Liver (tissue), 9 donors: ENCODE measurements around the gene GOLGA6L9. TPM values are rescaled to one million over a fixed set of nuclear protein-coding genes. Genes with fewer than 3 reads are reported as not detected.
"Not testable (repeated sequence)": the region's sequence is repeated elsewhere in the genome, so short reads cannot be mapped to it uniquely, and the experiment has no call there.

Experiments
- DNase-seq: peaks from one replicate; pipeline ENCODE4 v3.0.0-alpha.2; 2017; ENCODE audit warnings: low spot score
- H3K27ac ChIP-seq, 2 donors: one replicate each; pipeline ENCODE4 v1.7.0; 2013; ENCODE audit warnings: inconsistent platforms in 2 of 2, low read length in 2 of 2, control low read depth in 1 of 2, low read depth in 1 of 2, mild to moderate bottlenecking in 1 of 2
- H3K27me3 ChIP-seq, 4 donors: one replicate each; pipeline versions ENCODE4 v1.6.1 to v1.7.0; 2013; ENCODE audit warnings: low read length in 3 of 4, inconsistent platforms in 1 of 4, mild to moderate bottlenecking in 1 of 4, moderate library complexity in 1 of 4; ENCODE audit not compliant: control insufficient read depth in 4 of 4, insufficient read depth in 4 of 4
- H3K36me3 ChIP-seq, 4 donors: one replicate each; pipeline versions ENCODE4 v1.6.1 to v1.7.0; 2013; ENCODE audit warnings: low read length in 3 of 4, mild to moderate bottlenecking in 3 of 4, low read depth in 1 of 4, moderate library complexity in 1 of 4; ENCODE audit not compliant: control insufficient read depth in 4 of 4, insufficient read depth in 3 of 4
- H3K4me1 ChIP-seq, 4 donors: one replicate each; pipeline versions ENCODE4 v1.6.1 to v1.7.0; 2013; ENCODE audit warnings: low read length in 3 of 4, mild to moderate bottlenecking in 3 of 4, moderate library complexity in 1 of 4; ENCODE audit not compliant: control insufficient read depth in 4 of 4, insufficient read depth in 4 of 4
- H3K4me3 ChIP-seq, 3 donors: one replicate each; pipeline versions ENCODE4 v1.6.1 to v1.7.0; 2013; ENCODE audit warnings: low read length in 3 of 3, control low read depth in 1 of 3, low read depth in 1 of 3, mild to moderate bottlenecking in 1 of 3
- H3K9ac ChIP-seq, 2 donors: one replicate each; pipeline ENCODE4 v1.7.0; 2013; ENCODE audit warnings: low read length in 2 of 2, mild to moderate bottlenecking in 2 of 2, moderate library complexity in 2 of 2, control low read depth in 1 of 2, low read depth in 1 of 2
- H3K9me3 ChIP-seq, 4 donors: one replicate each; pipeline versions ENCODE4 v1.6.1 to v1.7.0; 2013; ENCODE audit warnings: low read length in 3 of 4; ENCODE audit not compliant: control insufficient read depth in 4 of 4
- CTCF ChIP-seq: fragments of 150-350 bp; IDR thresholded peaks from 2 replicates; pipeline ENCODE4 v1.5.1; 2017; ENCODE audit warnings: improper control_type of control experiment, low read depth, low read length; ENCODE audit not compliant: missing input control
- HNF4A ChIP-seq, 2 donors: conservative IDR thresholded peaks; 2 replicates each; pipeline ENCODE4 v1.6.1; 2016; ENCODE audit warnings: antibody characterized with exemption in 2 of 2, mild to moderate bottlenecking in 2 of 2
- RXRA ChIP-seq, 2 donors: IDR thresholded peaks; 2 replicates each; pipeline ENCODE4 v1.6.1; 2017 to 2018; ENCODE audit warnings: antibody characterized with exemption in 2 of 2, mild to moderate bottlenecking in 1 of 2
- SP1 ChIP-seq: IDR thresholded peaks from 2 replicates; pipeline ENCODE4 v1.6.1; 2018; ENCODE audit warnings: antibody characterized with exemption, mild to moderate bottlenecking
- YY1 ChIP-seq: IDR thresholded peaks from 2 replicates; pipeline ENCODE4 v1.6.1; 2016; ENCODE audit warnings: antibody characterized with exemption, mild to moderate bottlenecking
- WGBS: extraction: QIAGEN DNeasy Blood & Tissue Kit; methylation state at CpG from one replicate; pipeline ENCODE4 v1.1.7; 2013; 5-methylcytosine and 5-hydroxymethylcytosine counted together
- polyA plus RNA-seq, 2 donors: library from polyadenylated mRNA; stranded (reverse) in 1 of 2; unstranded in 1 of 2; fragments of 200-250 nt in 1 of 2; fragments of >200 nt in 1 of 2; fragmentation: Nextera tagmentation in 1 of 2; extraction: Ambion mirVana in 1 of 2; gene quantifications; one replicate each; pipeline versions ENCODE4 v1.2.1 to v1.2.3, GENCODE V29; 2013 to 2015
- total RNA-seq, 2 donors: library from RNA; depleted of rRNA; stranded (reverse); fragments of >200 nt; gene quantifications; one replicate each; pipeline ENCODE4 v1.2.3, GENCODE V29; 2014
- donor health status: healthy.
- donor health status: healthy.
- donor health status: healthy.
- donor health status: healthy.
- donor health status: healthy.

GOLGA6L9 gene
- total and polyA plus RNA-seq, 4 donors = 0.51 to 1.3 (median 0.94) TPM

DNA sequence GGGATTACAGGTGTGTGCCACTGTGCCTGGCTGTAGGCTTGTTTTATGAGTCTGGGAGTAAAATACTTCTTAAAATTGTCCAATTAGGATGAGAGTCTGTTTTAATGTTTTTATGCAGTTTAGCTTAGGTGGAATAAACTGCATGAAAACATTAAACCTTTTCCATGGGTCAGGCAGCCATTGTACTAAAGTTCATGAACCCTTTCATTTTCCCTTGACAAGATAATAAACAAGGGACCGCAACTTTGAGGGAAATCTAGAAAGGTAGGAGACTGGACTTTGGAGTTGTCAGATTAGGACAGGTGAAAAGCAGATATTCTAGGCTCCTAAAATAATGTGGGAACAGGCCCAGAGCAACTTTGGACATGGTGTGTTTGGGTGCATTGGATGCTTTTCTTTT is 27.3 kb upstream of the GOLGA6L9 start:
- not testable (repeated sequence) for H3K4me1 ChIP-seq, H3K27ac ChIP-seq, H3K9me3 ChIP-seq, DNase-seq, H3K9ac ChIP-seq, H3K27me3 ChIP-seq, H3K36me3 ChIP-seq, H3K4me3 ChIP-seq
- 41% methylated on average over 1 of the region's 1 CpG for WGBS
- TF ChIP-seq HNF4A (conservative IDR thresholded peaks at IDR 0.05) (peak; percentile 22 to 44), YY1 (peak; percentile 40), RXRA (IDR thresholded peaks at IDR 0.05) (peak; percentile 42 to 52), SP1 (peak; percentile 18)

- H3K27me3 ChIP-seq, DNase-seq, H3K4me1 ChIP-seq, H3K36me3 ChIP-seq, H3K9ac ChIP-seq, H3K9me3 ChIP-seq, H3K4me3 ChIP-seq, H3K27ac ChIP-seq: not testable (repeated sequence)
- 72% methylated on average over 2 of the region's 2 CpGs for WGBS
These were observed 23.4 kb upstream of the GOLGA6L9 start for GRCh38 chr15:82406211-82406610.

GRCh38 chr15:82410306-82410705 is 19.3 kb upstream of the GOLGA6L9 start:
- not testable (repeated sequence) for H3K4me1 ChIP-seq, H3K9me3 ChIP-seq, H3K4me3 ChIP-seq, DNase-seq, H3K27ac ChIP-seq, H3K9ac ChIP-seq, H3K36me3 ChIP-seq, H3K27me3 ChIP-seq
- 76% methylated on average over 4 of the region's 4 CpGs for WGBS

DNA sequence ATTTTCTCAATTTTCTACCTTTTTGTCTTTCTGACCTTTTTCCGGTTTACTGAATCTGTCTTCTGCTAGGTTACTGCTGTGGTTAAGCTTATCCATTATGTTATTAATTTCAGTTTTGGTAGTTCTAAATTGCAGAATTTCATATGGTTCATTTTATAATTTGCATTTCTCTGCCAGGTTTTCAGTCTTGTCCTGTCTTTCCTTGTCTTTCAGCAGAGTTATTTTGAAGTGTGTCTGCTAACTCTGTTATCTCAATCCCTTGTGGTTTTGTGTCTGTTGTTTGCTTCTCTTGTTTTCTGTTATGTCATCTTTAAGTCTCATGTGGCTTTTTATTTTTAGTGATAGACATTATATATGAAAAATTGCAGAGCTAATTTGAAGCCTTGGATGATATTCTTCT is 18.0 kb upstream of the GOLGA6L9 start:
- H3K27me3 ChIP-seq, H3K9ac ChIP-seq, H3K9me3 ChIP-seq, H3K4me1 ChIP-seq, H3K36me3 ChIP-seq, DNase-seq, H3K4me3 ChIP-seq, H3K27ac ChIP-seq: not testable (repeated sequence)
- 100% methylated on average over 1 of the region's 1 CpG for WGBS

DNA sequence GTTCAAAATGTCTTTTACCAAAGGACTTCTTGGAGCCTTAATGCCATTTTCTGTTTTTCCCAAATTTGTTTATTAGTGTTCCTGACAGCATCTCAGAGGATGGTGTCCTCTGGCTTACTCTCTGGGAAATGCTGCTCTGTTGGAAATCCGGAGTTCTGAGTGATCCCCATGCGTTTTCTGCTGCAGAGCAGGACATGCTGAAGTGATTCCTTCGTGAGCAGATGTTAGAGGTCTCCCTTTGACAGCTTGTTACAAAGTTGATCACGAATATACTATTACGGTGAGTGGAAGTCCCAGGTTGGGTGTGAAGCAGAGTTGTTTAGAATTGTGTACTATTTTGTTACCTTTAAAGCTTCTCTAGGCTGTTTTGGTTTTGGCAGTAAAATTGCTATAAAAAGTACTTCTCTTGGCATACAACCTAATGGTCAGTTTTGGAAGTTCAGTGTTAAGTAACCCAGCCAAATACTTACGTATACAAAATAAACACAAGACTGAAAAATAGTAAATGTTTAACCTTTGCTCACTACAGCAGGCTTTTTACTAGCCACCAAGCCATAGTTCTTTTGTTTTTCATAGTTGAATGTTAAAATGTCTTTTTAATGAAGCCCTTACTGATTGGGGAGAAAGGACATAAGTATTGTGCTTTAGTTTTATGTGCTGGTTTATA is 15.0 kb upstream of the GOLGA6L9 start:
- not testable (repeated sequence) for H3K9me3 ChIP-seq, DNase-seq, H3K4me3 ChIP-seq, H3K36me3 ChIP-seq, H3K27me3 ChIP-seq, H3K4me1 ChIP-seq
- peak overlapping the region in 1 of 2 donors; percentile 35 for H3K27ac ChIP-seq
- TF ChIP-seq SP1 (peak; percentile 49), HNF4A (conservative IDR thresholded peaks at IDR 0.05) (peak; percentile 31 to 42), CTCF (peak; percentile 27)
- WGBS = 31% methylated on average over 6 of the region's 6 CpGs
- H3K9ac ChIP-seq = peak overlapping the region in 1 of 2 donors; percentile 58

GRCh38 chr15:82420516-82420915 is 9.1 kb upstream of the GOLGA6L9 start:
- not testable (repeated sequence) for H3K9me3 ChIP-seq, H3K9ac ChIP-seq, H3K4me1 ChIP-seq, H3K4me3 ChIP-seq, DNase-seq, H3K36me3 ChIP-seq, H3K27me3 ChIP-seq, H3K27ac ChIP-seq
- WGBS = 97% methylated on average over 2 of the region's 2 CpGs

DNA sequence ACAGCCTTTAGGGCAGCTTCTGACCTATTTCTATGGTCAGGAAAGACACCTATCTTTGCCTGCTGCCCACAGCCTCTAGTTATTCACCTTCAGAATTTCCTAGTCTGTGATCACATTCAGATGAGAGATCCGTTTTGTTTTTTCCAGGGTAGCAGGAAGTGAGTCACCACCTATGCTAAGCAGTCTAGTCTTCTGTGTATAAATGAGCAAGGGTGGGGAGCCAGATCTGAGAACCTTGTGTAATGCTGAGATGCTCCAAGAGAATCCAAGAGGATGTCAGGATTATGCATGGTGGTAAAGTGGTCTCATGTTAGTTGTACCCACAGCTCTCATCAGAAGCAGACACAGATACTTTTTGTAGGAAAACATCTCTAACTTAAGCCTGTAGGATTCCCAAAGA is 8.7 kb upstream of the GOLGA6L9 start:
- not testable (repeated sequence) for H3K4me1 ChIP-seq, H3K9ac ChIP-seq, H3K27ac ChIP-seq, H3K27me3 ChIP-seq, DNase-seq, H3K4me3 ChIP-seq, H3K9me3 ChIP-seq, H3K36me3 ChIP-seq
- WGBS = 56% methylated on average over 1 of the region's 1 CpG
